Trophoblast cell (in vitro differentiated cells and primary cell): ENCODE measurements around the gene CDO1.
A peak's percentile ranks its signal among the peaks of the same experiment; 100 is the strongest.

Source experiments
- DNase-seq, 2 donors: peaks; one replicate each; pipeline ENCODE4 v3.0.0-alpha.2; 2016
- H2AFZ ChIP-seq: 2 replicates; pipeline ENCODE4 v1.6.1; 2013; ENCODE audit warnings: low read length, moderate library complexity, mild to moderate bottlenecking; ENCODE audit not compliant: insufficient read depth, poor library complexity
- H2AK5ac ChIP-seq: 2 replicates; pipeline ENCODE4 v1.6.1; 2013; ENCODE audit warnings: mild to moderate bottlenecking, low read length
- H2BK120ac ChIP-seq: 2 replicates; pipeline ENCODE4 v1.6.1; 2013; ENCODE audit warnings: low read length, mild to moderate bottlenecking, moderate library complexity; ENCODE audit not compliant: insufficient read depth, poor library complexity
- H2BK12ac ChIP-seq: 2 replicates; pipeline ENCODE4 v1.6.1; 2013; ENCODE audit warnings: mild to moderate bottlenecking, low read length, moderate library complexity
- H2BK5ac ChIP-seq: 2 replicates; pipeline ENCODE4 v1.6.1; 2013; ENCODE audit warnings: low read length, low read depth, moderate library complexity, mild to moderate bottlenecking; ENCODE audit not compliant: poor library complexity
- H3K14ac ChIP-seq: 2 replicates; pipeline ENCODE4 v1.6.1; 2013; ENCODE audit warnings: mild to moderate bottlenecking, low read length
- H3K18ac ChIP-seq: 2 replicates; pipeline ENCODE4 v1.6.1; 2013; ENCODE audit warnings: mild to moderate bottlenecking, low read length
- H3K23ac ChIP-seq: 2 replicates; pipeline ENCODE4 v1.6.1; 2013; ENCODE audit warnings: low read length
- H3K27ac ChIP-seq: 2 replicates; pipeline ENCODE4 v1.5.1; 2013; ENCODE audit warnings: low read depth, mild to moderate bottlenecking, inconsistent platforms, low read length, moderate library complexity
- H3K27me3 ChIP-seq: 2 replicates; pipeline ENCODE4 v1.6.1; 2013; ENCODE audit warnings: inconsistent platforms, mild to moderate bottlenecking, low read length, moderate library complexity; ENCODE audit not compliant: insufficient read depth
- H3K36me3 ChIP-seq, 2 experiments: 1 replicate in 1 of 2; 2 replicates in 1 of 2; pipeline ENCODE4 v1.6.1; 2013; ENCODE audit warnings: low read length in 2 of 2, mild to moderate bottlenecking in 2 of 2, moderate library complexity in 1 of 2; ENCODE audit not compliant: insufficient read depth in 2 of 2, control insufficient read depth in 1 of 2
- H3K4ac ChIP-seq: 2 replicates; pipeline ENCODE4 v1.6.1; 2013; ENCODE audit warnings: low read depth, mild to moderate bottlenecking, low read length, moderate library complexity
- H3K4me1 ChIP-seq, 2 experiments: 1 replicate in 1 of 2; 2 replicates in 1 of 2; pipeline ENCODE4 v1.6.1; 2013; ENCODE audit warnings: low read length in 2 of 2, mild to moderate bottlenecking in 2 of 2, moderate library complexity in 1 of 2; ENCODE audit not compliant: insufficient read depth in 2 of 2, control insufficient read depth in 1 of 2
- H3K4me2 ChIP-seq: 2 replicates; pipeline ENCODE4 v1.6.1; 2013; ENCODE audit warnings: inconsistent platforms, mild to moderate bottlenecking, low read length, moderate library complexity
- H3K4me3 ChIP-seq: 2 replicates; pipeline ENCODE4 v1.5.1; 2013; ENCODE audit warnings: mild to moderate bottlenecking, low read depth, low read length, inconsistent platforms
- H3K79me1 ChIP-seq: one replicate; pipeline ENCODE4 v1.6.1; 2013; ENCODE audit warnings: low read length
- H3K79me2 ChIP-seq: 2 replicates; pipeline ENCODE4 v1.6.1; 2013; ENCODE audit warnings: low read length, mild to moderate bottlenecking; ENCODE audit not compliant: control insufficient read depth, insufficient read depth, poor library complexity
- H3K9ac ChIP-seq: 2 replicates; pipeline ENCODE4 v1.6.1; 2013; ENCODE audit warnings: mild to moderate bottlenecking, low read length
- H3K9me3 ChIP-seq: 2 replicates; pipeline ENCODE4 v1.6.1; 2013; ENCODE audit warnings: low read depth, mild to moderate bottlenecking, control low read depth, inconsistent platforms, low read length; ENCODE audit not compliant: insufficient read depth
- H4K12ac ChIP-seq: 2 replicates; pipeline ENCODE4 v1.6.1; 2013; ENCODE audit warnings: low read depth, mild to moderate bottlenecking, low read length, moderate library complexity
- H4K8ac ChIP-seq: 2 replicates; pipeline ENCODE4 v1.6.1; 2013; ENCODE audit warnings: low read depth, mild to moderate bottlenecking, low read length, moderate library complexity
- H4K91ac ChIP-seq: one replicate; pipeline ENCODE4 v1.6.1; 2013; ENCODE audit warnings: low read depth, mild to moderate bottlenecking, low read length, moderate library complexity
- WGBS: extraction: QIAGEN DNeasy Blood & Tissue Kit; methylation state at CpG from one replicate; pipeline ENCODE4 v1.1.7; 2013; ENCODE audit warnings: missing lambda C conversion rate; ENCODE audit not compliant: insufficient read length, insufficient coverage; ENCODE audit errors: extremely low coverage; 5-methylcytosine and 5-hydroxymethylcytosine counted together

The CDO1 gene

GRCh38 chr5:115842952-115843351, 26.5 kb upstream of the CDO1 start:
- Histone ChIP-seq H2AFZ (no peak overlapping the region), H3K18ac (no peak overlapping the region), H2AK5ac (no peak overlapping the region), H3K23ac (no peak overlapping the region), H3K4me1 (peaks cover 4 to 7% of the 10 kb centered on the region in 2 experiments), H3K4me3 (no peak overlapping the region), H2BK12ac (no peak overlapping the region), H3K9me3 (no peaks in the 10 kb centered on the region), H3K36me3 (peaks cover 0 to 3% of the 10 kb centered on the region in 2 experiments), H3K27ac (no peak overlapping the region), H3K4me2 (peak overlapping the region; percentile 67), H3K79me1 (peaks cover 11% of the 10 kb centered on the region), H3K79me2 (peaks cover 9% of the 10 kb centered on the region), H3K4ac (peak overlapping the region; percentile 49), H3K14ac (no peak overlapping the region), H2BK120ac (no peak overlapping the region), H3K27me3 (no peaks in the 10 kb centered on the region), H4K12ac (no peak overlapping the region), H2BK5ac (no peak overlapping the region), H4K8ac (no peak overlapping the region), H3K9ac (no peak overlapping the region), H4K91ac (no peak overlapping the region)
- 100% methylated on average over 1 of the region's 3 CpGs for WGBS
- no peak for DNase-seq

- Histone ChIP-seq H3K23ac (no peak overlapping the region), H4K8ac (peak overlapping the region; percentile 78), H2BK12ac (no peak overlapping the region), H3K9me3 (no peaks in the 10 kb centered on the region), H4K91ac (peak overlapping the region; percentile 86), H3K27me3 (no peaks in the 10 kb centered on the region), H3K27ac (peak overlapping the region; percentile 51), H3K79me2 (peaks cover 9% of the 10 kb centered on the region), H2BK120ac (peak overlapping the region; percentile 54), H3K36me3 (peaks cover 0 to 3% of the 10 kb centered on the region in 2 experiments), H3K4me2 (peak overlapping the region; percentile 67), H2AFZ (peak overlapping the region; percentile 82), H3K4me1 (peaks cover 4 to 7% of the 10 kb centered on the region in 2 experiments), H2BK5ac (peak overlapping the region; percentile 76), H3K79me1 (peaks cover 11% of the 10 kb centered on the region), H3K9ac (peak overlapping the region; percentile 73), H3K4me3 (peak overlapping the region; percentile 94), H4K12ac (peak overlapping the region; percentile 84), H3K4ac (peak overlapping the region; percentile 25), H3K18ac (peak overlapping the region; percentile 90), H3K14ac (peak overlapping the region; percentile 74), H2AK5ac (no peak overlapping the region)
- WGBS: no CpG with 5 or more reads among the region's 68 CpGs
- peak in 1 of 2 donors; percentile 54 for DNase-seq
Observed at GRCh38 chr5:115842089-115842935, 25.9 kb upstream of the CDO1 start.

GRCh38 chr5:115841382-115842088, 25.1 kb upstream of the CDO1 start, which contains the start of the genes AP3S1 and ATG12:
TSS of gene AP3S1 (plus strand) at chr5:115841935. CDS start at chr5:115842038, 103 bp downstream.
TSS of gene ATG12 (minus strand) at chr5:115841565. CDS start at chr5:115841552, 13 bp downstream.
- peak within 1 kb of the TSS; percentile 94 for H3K4me3 ChIP-seq

GRCh38 chr5:115840873-115841272, 24.4 kb upstream of the CDO1 start:
- Histone ChIP-seq H3K4me1 (peaks cover 4 to 7% of the 10 kb centered on the region in 2 experiments), H2BK12ac (no peak overlapping the region), H2AFZ (no peak overlapping the region), H3K23ac (no peak overlapping the region), H3K18ac (no peak overlapping the region), H3K4me3 (peak overlapping the region; percentile 94), H3K79me1 (peaks cover 11% of the 10 kb centered on the region), H2AK5ac (no peak overlapping the region), H2BK5ac (no peak overlapping the region), H4K8ac (no peak overlapping the region), H4K12ac (no peak overlapping the region), H3K27me3 (no peaks in the 10 kb centered on the region), H3K27ac (peak overlapping the region; percentile 81), H3K4me2 (peak overlapping the region; percentile 67), H2BK120ac (no peak overlapping the region), H3K9ac (peak overlapping the region; percentile 90), H3K9me3 (no peaks in the 10 kb centered on the region), H3K79me2 (peaks cover 9% of the 10 kb centered on the region), H3K36me3 (peaks cover 5 to 6% of the 10 kb centered on the region in 2 experiments), H3K4ac (peak overlapping the region; percentile 50), H3K14ac (no peak overlapping the region), H4K91ac (no peak overlapping the region)
- no CpG with 5 or more reads among the region's 5 CpGs for WGBS
- DNase-seq: no peak

More at GRCh38 chr5:115841382-115842088, 25.1 kb upstream of the CDO1 start, which contains the start of the genes AP3S1 and ATG12:
- peak; percentile 89 to 93 for DNase-seq
- H3K4ac ChIP-seq: peak within 1 kb of the TSS; percentile 76
- no peaks in the 10 kb centered on the region for H3K27me3 ChIP-seq
- H2BK12ac ChIP-seq: no peak within 1 kb of the TSS
- H3K36me3 ChIP-seq: peaks cover 3 to 6% of the 10 kb centered on the region in 2 experiments
- H2AFZ ChIP-seq: peak within 1 kb of the TSS; percentile 82
- peaks cover 11% of the 10 kb centered on the region for H3K79me1 ChIP-seq
- peak within 1 kb of the TSS; percentile 81 for H3K27ac ChIP-seq
- peaks cover 4 to 7% of the 10 kb centered on the region in 2 experiments for H3K4me1 ChIP-seq
- WGBS: no CpG with 5 or more reads among the region's 65 CpGs
- peak within 1 kb of the TSS; percentile 84 for H4K12ac ChIP-seq
- no peaks in the 10 kb centered on the region for H3K9me3 ChIP-seq
- peak within 1 kb of the TSS; percentile 86 for H3K14ac ChIP-seq
- peak within 1 kb of the TSS; percentile 77 for H2BK5ac ChIP-seq
- H2AK5ac ChIP-seq: no peak within 1 kb of the TSS
- H3K9ac ChIP-seq: peak within 1 kb of the TSS; percentile 90
- peak within 1 kb of the TSS; percentile 67 for H3K4me2 ChIP-seq
- H3K18ac ChIP-seq: peak within 1 kb of the TSS; percentile 90
- peak within 1 kb of the TSS; percentile 86 for H4K91ac ChIP-seq
- H2BK120ac ChIP-seq: peak within 1 kb of the TSS; percentile 54
- H3K23ac ChIP-seq: no peak within 1 kb of the TSS
- peaks cover 9% of the 10 kb centered on the region for H3K79me2 ChIP-seq
- peak within 1 kb of the TSS; percentile 83 for H4K8ac ChIP-seq
